Limb (tissue), 2 donors: Measurements from ENCODE around the gene RGMA.
A peak's percentile ranks its signal among the peaks of the same experiment; 100 is the strongest.

Experiments used
- DNase-seq, 2 donors: peaks; one replicate each; pipeline ENCODE4 v3.0.0-alpha.2; 2016; ENCODE audit errors: extremely low spot score in 2 of 2

RGMA gene

GRCh38 chr15:93088981-93089726 is at the start of gene RGMA:
Gene RGMA (minus strand): TSS chr15:93089211. CDS start chr15:93088932, 279 bp downstream.
- DNase-seq, result peak in 1 of 2 donors; percentile 84

GRCh38 chr15:93136606-93137005 is 47.6 kb upstream of the RGMA start:
- DNase-seq, result no peak

GRCh38 chr15:93135997-93136397 is 47.0 kb upstream of the RGMA start:
- DNase-seq, result no peak

GRCh38 chr15:93135459-93135858 is 46.4 kb upstream of the RGMA start:
- DNase-seq, result no peak

- DNase-seq, result no peak
These were observed 42.6 kb upstream of the RGMA start for GRCh38 chr15:93131485-93132095.

- no peak for DNase-seq
These were observed 40.9 kb upstream of the RGMA start for GRCh38 chr15:93129702-93130488.

GRCh38 chr15:93127286-93127685 is 38.3 kb upstream of the RGMA start:
- DNase-seq, result no peak

- peak; percentile 63 to 85 for DNase-seq
These were observed 37.6 kb upstream of the RGMA start for GRCh38 chr15:93126599-93126998.

GRCh38 chr15:93126148-93126547 is 37.1 kb upstream of the RGMA start:
- DNase-seq, result no peak

GRCh38 chr15:93124126-93124525 is 35.1 kb upstream of the RGMA start:
- DNase-seq, result no peak

GRCh38 chr15:93121973-93122910 is 33.2 kb upstream of the RGMA start:
- DNase-seq, result no peak

- DNase-seq, result no peak
These were observed 32.1 kb upstream of the RGMA start for GRCh38 chr15:93121107-93121506.

- DNase-seq, result no peak
These were observed 29.9 kb upstream of the RGMA start for GRCh38 chr15:93118904-93119303.

GRCh38 chr15:93111451-93111850 is 22.4 kb upstream of the RGMA start:
- no peak for DNase-seq

- no peak for DNase-seq
These were observed 21.6 kb upstream of the RGMA start for GRCh38 chr15:93110502-93111040.

- DNase-seq, result no peak
These were observed 20.5 kb upstream of the RGMA start for GRCh38 chr15:93109336-93110102.

GRCh38 chr15:93107646-93108045 is 18.6 kb upstream of the RGMA start:
- DNase-seq, result no peak

- no peak for DNase-seq
These were observed 16.5 kb upstream of the RGMA start for GRCh38 chr15:93105485-93105884.

GRCh38 chr15:93103823-93104222 is 14.8 kb upstream of the RGMA start:
- DNase-seq, result no peak

- no peak for DNase-seq
These were observed 13.2 kb upstream of the RGMA start for GRCh38 chr15:93102211-93102610.
